BJ (cell line): ENCODE measurements around the gene SMG6. TPM values are rescaled to one million over a fixed set of nuclear protein-coding genes. Genes with fewer than 3 reads are reported as not detected.

ENCODE experiments used
- CTCF ChIA-PET: fragments of 350-600 bp; formaldehyde crosslinking; extraction: SDS; loops from one replicate; lab custom pipeline; 2021; ENCODE audit warnings: antibody characterized with exemption, inconsistent platforms; lab: Yijun Ruan, JAX
- POLR2A ChIA-PET: fragments of 300-600 bp; sonication (Branson Sonifier 250); formaldehyde crosslinking; extraction: SDS; loops from one replicate; lab custom pipeline; 2021; ENCODE audit warnings: antibody characterized with exemption; lab: Charles Lee
- DNase-seq: peaks from one replicate; pipeline ENCODE4 v3.0.0-alpha.2; 2011; ENCODE audit warnings: low read depth
- H3K27me3 ChIP-seq: 2 replicates; pipeline ENCODE4 v1.6.0; 2011; ENCODE audit warnings: low read length; ENCODE audit not compliant: control insufficient read depth, insufficient read depth
- H3K36me3 ChIP-seq: 2 replicates; pipeline ENCODE4 v1.5.1; 2011; ENCODE audit warnings: low read length; ENCODE audit not compliant: control insufficient read depth, insufficient read depth
- H3K4me3 ChIP-seq: 2 replicates; pipeline ENCODE4 v1.5.1; 2011; ENCODE audit warnings: low read depth, mild to moderate bottlenecking, control low read depth, low read length
- polyA plus RNA-seq: library from polyadenylated mRNA; depleted of rRNA; stranded (reverse); fragments of >200 nt; gene quantifications from 2 replicates; pipeline ENCODE4 v1.2.3, GENCODE V29; 2011
- TF ChIP-seq, protein P1 (sequence below): IDR thresholded peaks from 2 replicates; pipeline ENCODE4 v1.5.1; 2011; ENCODE audit warnings: low read depth, mild to moderate bottlenecking, control low read depth, inconsistent platforms, low read length, moderate library complexity; ENCODE audit not compliant: insufficient read depth

The SMG6 gene
- polyA plus RNA-seq, 1 experiment: 29.7 TPM

GRCh38 chr17:2108170-2108569, 195.4 kb downstream of the SMG6 start:
- Histone ChIP-seq H3K36me3 (no peaks in the 10 kb centered on the region), H3K27me3 (no peaks in the 10 kb centered on the region), H3K4me3 (no peak overlapping the region)
- TF ChIP-seq, protein P1, sequence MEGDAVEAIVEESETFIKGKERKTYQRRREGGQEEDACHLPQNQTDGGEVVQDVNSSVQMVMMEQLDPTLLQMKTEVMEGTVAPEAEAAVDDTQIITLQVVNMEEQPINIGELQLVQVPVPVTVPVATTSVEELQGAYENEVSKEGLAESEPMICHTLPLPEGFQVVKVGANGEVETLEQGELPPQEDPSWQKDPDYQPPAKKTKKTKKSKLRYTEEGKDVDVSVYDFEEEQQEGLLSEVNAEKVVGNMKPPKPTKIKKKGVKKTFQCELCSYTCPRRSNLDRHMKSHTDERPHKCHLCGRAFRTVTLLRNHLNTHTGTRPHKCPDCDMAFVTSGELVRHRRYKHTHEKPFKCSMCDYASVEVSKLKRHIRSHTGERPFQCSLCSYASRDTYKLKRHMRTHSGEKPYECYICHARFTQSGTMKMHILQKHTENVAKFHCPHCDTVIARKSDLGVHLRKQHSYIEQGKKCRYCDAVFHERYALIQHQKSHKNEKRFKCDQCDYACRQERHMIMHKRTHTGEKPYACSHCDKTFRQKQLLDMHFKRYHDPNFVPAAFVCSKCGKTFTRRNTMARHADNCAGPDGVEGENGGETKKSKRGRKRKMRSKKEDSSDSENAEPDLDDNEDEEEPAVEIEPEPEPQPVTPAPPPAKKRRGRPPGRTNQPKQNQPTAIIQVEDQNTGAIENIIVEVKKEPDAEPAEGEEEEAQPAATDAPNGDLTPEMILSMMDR: no peak
- ChIA-PET POLR2A (no interaction called here), CTCF (no interaction called here)
- DNase-seq: no peak

GRCh38 chr17:2107506-2107905, 196.1 kb downstream of the SMG6 start:
- ChIA-PET POLR2A (no interaction called here), CTCF (interaction anchor here (0.7 to 1.5 kb wide), 2 partner anchors 12 to 14 kb away, joined by 3 read pairs; no protein-coding TSS in a partner anchor)
- Histone ChIP-seq H3K27me3 (no peaks in the 10 kb centered on the region), H3K36me3 (no peaks in the 10 kb centered on the region), H3K4me3 (no peak overlapping the region)
- DNase-seq: no peak
- TF ChIP-seq, protein P1: no peak

- Histone ChIP-seq H3K4me3 (no peak overlapping the region), H3K27me3 (no peaks in the 10 kb centered on the region), H3K36me3 (no peaks in the 10 kb centered on the region)
- TF ChIP-seq, protein P1: no peak
- CTCF ChIA-PET: interaction anchor here (0.7 to 1.5 kb wide), 2 partner anchors 12 to 15 kb away, joined by 3 read pairs; no protein-coding TSS in a partner anchor
- no peak for DNase-seq
- POLR2A ChIA-PET: no interaction called here
Observed at GRCh38 chr17:2107050-2107449, 196.5 kb downstream of the SMG6 start.

- DNase-seq: no peak
- ChIA-PET CTCF (interaction anchor here (1.5 kb wide), 1 partner anchor 11 kb away, joined by 3 read pairs; no protein-coding TSS in a partner anchor), POLR2A (no interaction called here)
- TF ChIP-seq, protein P1: no peak
- Histone ChIP-seq H3K4me3 (no peak overlapping the region), H3K36me3 (no peaks in the 10 kb centered on the region), H3K27me3 (no peaks in the 10 kb centered on the region)
Observed at GRCh38 chr17:2106308-2106955, 197.2 kb downstream of the SMG6 start.

- TF ChIP-seq, protein P1: no peak
- POLR2A ChIA-PET: interaction anchor here (0.6 kb wide), 1 partner anchor 38 kb away, joined by 3 read pairs; no protein-coding TSS in a partner anchor
- H3K27me3 ChIP-seq: no peaks in the 10 kb centered on the region
- no peak for DNase-seq
- CTCF ChIA-PET: no interaction called here
- H3K36me3 ChIP-seq: no peaks in the 10 kb centered on the region
- no peak overlapping the region for H3K4me3 ChIP-seq
Observed at GRCh38 chr17:2105663-2106062, 197.9 kb downstream of the SMG6 start.
